Measurements from ENCODE around the gene TPCN2.

GRCh38 chr11:69167916-69168691, 119.4 kb downstream of the TPCN2 start:
- TF ChIP-seq CTCF (IDR thresholded peaks at IDR 0.05): no peak
- no peak for TF ChIP-seq SIN3A (IDR thresholded peaks at IDR 0.05; ENCODE audit: borderline replicate concordance, insufficient read depth, low read depth, low read length)
- no peak for TF ChIP-seq POLR2AphosphoS5 (IDR thresholded peaks at IDR 0.05; ENCODE audit: low read depth, low read length)
- TF ChIP-seq REST (IDR thresholded peaks at IDR 0.05; ENCODE audit: insufficient read depth in 1 of 2, low read depth in 2 of 2, low read length in 1 of 2): no peak
- TF ChIP-seq TCF7L2 (IDR thresholded peaks at IDR 0.05; ENCODE audit: low read depth, low read length): no peak
